ENCODE measurements around the gene RAB12. TPM values are rescaled to one million over a fixed set of nuclear protein-coding genes. Genes with fewer than 3 reads are reported as not detected.

RAB12 gene
- total RNA-seq, 2 donors from 2014 or later = 22.0 to 27.0 TPM

DNA sequence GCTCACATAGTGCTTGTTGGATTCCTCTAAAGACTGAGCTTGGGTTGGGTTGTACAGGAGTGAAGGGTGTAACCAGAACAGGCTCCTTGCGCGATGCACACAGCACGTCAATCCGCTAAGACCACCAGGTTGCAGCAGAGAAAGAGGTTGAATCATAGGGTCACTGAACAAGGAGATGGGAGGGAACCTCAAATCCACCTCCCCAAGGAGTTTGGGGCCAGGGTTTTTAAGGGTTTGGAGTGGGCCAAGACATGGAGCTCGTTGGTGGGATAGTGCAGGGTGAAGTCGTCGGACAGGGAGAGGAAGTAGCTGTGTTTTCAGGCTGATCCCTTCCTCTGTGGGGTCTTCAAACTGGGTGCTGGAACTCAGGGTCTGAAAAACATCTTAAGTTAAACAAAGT is 75.3 kb downstream of the RAB12 start:
- Histone ChIP-seq H3K27me3 (ENCODE audit: control insufficient read depth, insufficient read depth, low read length, poor library complexity, severe bottlenecking) (no peaks in the 10 kb centered on the region), H3K9me3 (ENCODE audit: control insufficient read depth, low read length) (no peaks in the 10 kb centered on the region), H3K4me3 (ENCODE audit: low read length) (no peak overlapping the region), H3K4me1 (ENCODE audit: control insufficient read depth, insufficient read depth, low read length) (no peaks in the 10 kb centered on the region), H3K36me3 (ENCODE audit: control insufficient read depth, insufficient read depth, low read length) (no peaks in the 10 kb centered on the region), H3K27ac (ENCODE audit: low read depth, low read length) (peak overlapping the region; percentile 45), H3K9ac (ENCODE audit: extremely low read depth, low read length, poor library complexity, severe bottlenecking) (no peak overlapping the region)
- Mint-ChIP-seq H3K27ac (no peak overlapping the region), H3K27me3 (ENCODE audit: insufficient read depth) (peaks cover 11% of the 10 kb centered on the region), H3K4me1 (peaks cover 19% of the 10 kb centered on the region), H3K9me3 (no peaks in the 10 kb centered on the region), H3K36me3 (ENCODE audit: low read depth) (no peaks in the 10 kb centered on the region), H3K4me3 (no peak overlapping the region)
- WGBS, 2 experiments (ENCODE audit: insufficient coverage in 1 of 2, insufficient read length in 1 of 2) = 92 to 94% methylated on average over 7 of the region's 7 CpGs
- no peak for DNase-seq
- TF ChIP-seq, protein P1, sequence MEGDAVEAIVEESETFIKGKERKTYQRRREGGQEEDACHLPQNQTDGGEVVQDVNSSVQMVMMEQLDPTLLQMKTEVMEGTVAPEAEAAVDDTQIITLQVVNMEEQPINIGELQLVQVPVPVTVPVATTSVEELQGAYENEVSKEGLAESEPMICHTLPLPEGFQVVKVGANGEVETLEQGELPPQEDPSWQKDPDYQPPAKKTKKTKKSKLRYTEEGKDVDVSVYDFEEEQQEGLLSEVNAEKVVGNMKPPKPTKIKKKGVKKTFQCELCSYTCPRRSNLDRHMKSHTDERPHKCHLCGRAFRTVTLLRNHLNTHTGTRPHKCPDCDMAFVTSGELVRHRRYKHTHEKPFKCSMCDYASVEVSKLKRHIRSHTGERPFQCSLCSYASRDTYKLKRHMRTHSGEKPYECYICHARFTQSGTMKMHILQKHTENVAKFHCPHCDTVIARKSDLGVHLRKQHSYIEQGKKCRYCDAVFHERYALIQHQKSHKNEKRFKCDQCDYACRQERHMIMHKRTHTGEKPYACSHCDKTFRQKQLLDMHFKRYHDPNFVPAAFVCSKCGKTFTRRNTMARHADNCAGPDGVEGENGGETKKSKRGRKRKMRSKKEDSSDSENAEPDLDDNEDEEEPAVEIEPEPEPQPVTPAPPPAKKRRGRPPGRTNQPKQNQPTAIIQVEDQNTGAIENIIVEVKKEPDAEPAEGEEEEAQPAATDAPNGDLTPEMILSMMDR (conservative IDR thresholded peaks at IDR 0.05) = no peak

DNA sequence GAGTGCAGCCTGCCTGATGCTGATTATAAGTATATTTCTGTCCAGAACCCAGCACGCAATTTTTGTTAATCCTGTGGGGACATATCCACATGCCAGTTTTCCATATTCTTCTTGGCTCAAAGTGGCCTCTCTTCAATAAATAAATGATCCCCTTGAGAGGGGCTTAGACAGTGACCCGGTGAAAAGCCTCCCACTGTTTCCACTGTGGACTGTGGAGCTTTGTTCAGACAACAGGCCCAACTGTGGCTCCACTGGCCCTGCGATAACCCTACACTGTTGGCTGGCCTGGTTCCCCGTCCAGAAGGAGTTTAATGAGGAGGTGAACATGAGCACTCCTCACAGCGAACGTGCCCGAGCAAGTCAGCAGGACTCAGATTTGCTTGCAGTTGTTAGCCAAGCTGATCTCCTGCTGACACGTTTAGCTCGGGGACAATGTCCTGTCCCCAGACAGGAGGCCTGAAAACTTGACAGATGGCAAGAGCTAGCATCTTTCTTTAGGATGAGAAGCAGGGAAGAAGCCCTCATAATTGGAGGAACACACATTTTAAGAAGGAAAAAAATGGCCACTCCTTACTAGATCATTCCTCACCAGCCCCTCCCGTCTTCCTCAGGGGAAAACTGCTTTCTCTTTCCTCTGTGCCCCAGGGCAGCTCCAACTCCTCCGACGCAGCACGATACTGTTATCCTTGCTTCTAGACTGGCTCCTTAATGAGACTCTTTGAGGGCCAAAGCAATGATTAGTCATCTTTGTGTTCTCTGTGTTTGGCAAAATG is 76.1 kb downstream of the RAB12 start:
- H3K4me1 ChIP-seq (ENCODE audit: control insufficient read depth, insufficient read depth, low read length) = no peaks in the 10 kb centered on the region
- no peaks in the 10 kb centered on the region for H3K9me3 Mint-ChIP-seq
- WGBS, 2 experiments (ENCODE audit: insufficient coverage in 1 of 2, insufficient read length in 1 of 2) = 72 to 80% methylated on average over 10 to 13 of the region's 13 CpGs
- DNase-seq = no peak
- no peaks in the 10 kb centered on the region for H3K27me3 ChIP-seq (ENCODE audit: control insufficient read depth, insufficient read depth, low read length, poor library complexity, severe bottlenecking)
- no peak overlapping the region for H3K4me3 ChIP-seq (ENCODE audit: low read length)
- H3K4me1 Mint-ChIP-seq = peaks cover 19% of the 10 kb centered on the region
- no peaks in the 10 kb centered on the region for H3K9me3 ChIP-seq (ENCODE audit: control insufficient read depth, low read length)
- H3K27me3 Mint-ChIP-seq (ENCODE audit: insufficient read depth) = peaks cover 12% of the 10 kb centered on the region
- H3K36me3 Mint-ChIP-seq (ENCODE audit: low read depth) = no peaks in the 10 kb centered on the region
- no peaks in the 10 kb centered on the region for H3K36me3 ChIP-seq (ENCODE audit: control insufficient read depth, insufficient read depth, low read length)
- no peak overlapping the region for H3K27ac Mint-ChIP-seq
- peak overlapping the region; percentile 45 for H3K27ac ChIP-seq (ENCODE audit: low read depth, low read length)
- TF ChIP-seq, protein P1 (conservative IDR thresholded peaks at IDR 0.05) = no peak
- H3K9ac ChIP-seq (ENCODE audit: extremely low read depth, low read length, poor library complexity, severe bottlenecking) = no peak overlapping the region
- H3K4me3 Mint-ChIP-seq = no peak overlapping the region

DNA sequence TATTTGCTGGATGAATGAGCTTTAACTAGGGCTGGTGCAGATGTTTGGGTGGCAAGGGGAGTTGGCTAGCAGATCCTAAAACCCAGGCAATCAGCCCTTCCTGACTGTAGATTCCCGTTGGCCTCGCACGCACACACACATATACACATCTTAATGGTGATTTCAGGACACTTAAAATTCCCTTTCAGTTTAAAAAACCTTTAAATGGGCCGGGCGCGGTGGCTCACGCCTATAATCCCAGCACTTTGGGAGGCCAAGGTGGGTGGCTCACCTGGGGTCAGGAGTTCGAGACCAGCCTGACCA is 76.6 kb downstream of the RAB12 start:
- WGBS, 2 experiments (ENCODE audit: insufficient coverage in 1 of 2, insufficient read length in 1 of 2) = 93 to 100% methylated on average over 7 to 8 of the region's 8 CpGs
- H3K4me1 Mint-ChIP-seq = peaks cover 19% of the 10 kb centered on the region
- H3K9me3 Mint-ChIP-seq = no peaks in the 10 kb centered on the region
- Histone ChIP-seq H3K4me1 (ENCODE audit: control insufficient read depth, insufficient read depth, low read length) (no peaks in the 10 kb centered on the region), H3K4me3 (ENCODE audit: low read length) (no peak overlapping the region), H3K9me3 (ENCODE audit: control insufficient read depth, low read length) (no peaks in the 10 kb centered on the region), H3K27me3 (ENCODE audit: control insufficient read depth, insufficient read depth, low read length, poor library complexity, severe bottlenecking) (no peaks in the 10 kb centered on the region), H3K27ac (ENCODE audit: low read depth, low read length) (peak overlapping the region; percentile 45), H3K36me3 (ENCODE audit: control insufficient read depth, insufficient read depth, low read length) (no peaks in the 10 kb centered on the region), H3K9ac (ENCODE audit: extremely low read depth, low read length, poor library complexity, severe bottlenecking) (no peak overlapping the region)
- H3K4me3 Mint-ChIP-seq = no peak overlapping the region
- no peak overlapping the region for H3K27ac Mint-ChIP-seq
- no peaks in the 10 kb centered on the region for H3K36me3 Mint-ChIP-seq (ENCODE audit: low read depth)
- no peak for DNase-seq
- TF ChIP-seq, protein P1 (conservative IDR thresholded peaks at IDR 0.05) = no peak
- H3K27me3 Mint-ChIP-seq (ENCODE audit: insufficient read depth) = peaks cover 12% of the 10 kb centered on the region

All from endodermal cell (in vitro differentiated cells).